AG10803 (cell line): Measurements from ENCODE around the gene SORBS1.

ENCODE experiments used
- DNase-seq: peaks from one replicate; pipeline ENCODE4 v3.0.0; 2010; ENCODE audit warnings: low read depth
- H3K4me3 ChIP-seq: 2 replicates; pipeline ENCODE4 v1.5.1; 2011; ENCODE audit warnings: mild to moderate bottlenecking, low read length, control low read depth
- CTCF ChIP-seq: conservative IDR thresholded peaks from 2 replicates; pipeline ENCODE4 v1.5.1; 2011; ENCODE audit warnings: mild to moderate bottlenecking, low read length, control low read depth, inconsistent platforms

SORBS1 gene

GRCh38 chr10:95600158-95600557 is 39.0 kb upstream of the SORBS1 start:
- DNase-seq = no peak
- TF ChIP-seq CTCF = no peak
- no peak overlapping the region for H3K4me3 ChIP-seq

- DNase-seq = no peak
- H3K4me3 ChIP-seq = no peak overlapping the region
- TF ChIP-seq CTCF = no peak
Observed at GRCh38 chr10:95597788-95598187, 36.6 kb upstream of the SORBS1 start.

GRCh38 chr10:95588025-95588424 is 26.9 kb upstream of the SORBS1 start:
- DNase-seq = no peak
- no peak overlapping the region for H3K4me3 ChIP-seq
- TF ChIP-seq CTCF = no peak

- DNase-seq = no peak
- TF ChIP-seq CTCF = no peak
Observed at GRCh38 chr10:95579835-95580535, 18.8 kb upstream of the SORBS1 start.

GRCh38 chr10:95579292-95579691 is 18.1 kb upstream of the SORBS1 start:
- no peak for TF ChIP-seq CTCF
- DNase-seq = no peak

More at GRCh38 chr10:95579835-95580535, 18.8 kb upstream of the SORBS1 start:
- H3K4me3 ChIP-seq = no peak overlapping the region

GRCh38 chr10:95578619-95579018 is 17.4 kb upstream of the SORBS1 start:
- no peak overlapping the region for H3K4me3 ChIP-seq
- TF ChIP-seq CTCF = no peak
- DNase-seq = no peak

More at GRCh38 chr10:95579292-95579691, 18.1 kb upstream of the SORBS1 start:
- no peak overlapping the region for H3K4me3 ChIP-seq

- TF ChIP-seq CTCF = no peak
- DNase-seq = no peak
- H3K4me3 ChIP-seq = no peak overlapping the region
Observed at GRCh38 chr10:95574649-95575365, 13.6 kb upstream of the SORBS1 start.
